Kidney capillary endothelial cell (primary cell): ENCODE results near the gene PROKR2.

Experiments
- DNase-seq: peaks from one replicate; pipeline ENCODE4 v3.0.0-alpha.2; 2018; ENCODE audit warnings: low spot score

Gene PROKR2

DNA sequence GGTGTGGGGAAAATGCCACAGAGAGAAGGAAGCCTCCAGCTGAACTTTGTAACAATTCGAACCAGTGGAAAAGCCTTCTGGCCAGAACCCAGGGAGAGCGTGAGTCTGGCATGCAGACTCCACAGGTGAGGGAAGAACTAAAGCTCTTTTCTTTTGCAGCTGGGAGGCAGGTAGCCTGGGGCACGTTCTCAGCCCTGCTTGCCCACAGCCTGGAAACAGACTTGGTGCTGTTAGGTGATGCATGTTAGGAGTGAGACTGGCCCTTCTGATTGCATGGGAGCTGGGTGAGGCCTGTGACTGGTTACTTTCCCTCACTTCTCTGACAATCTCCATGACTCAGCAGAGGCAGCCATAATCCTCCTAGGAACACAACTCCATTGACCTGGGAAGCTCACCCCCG lies 34.2 kb downstream of the PROKR2 start:
- DNase-seq = no peak

DNA sequence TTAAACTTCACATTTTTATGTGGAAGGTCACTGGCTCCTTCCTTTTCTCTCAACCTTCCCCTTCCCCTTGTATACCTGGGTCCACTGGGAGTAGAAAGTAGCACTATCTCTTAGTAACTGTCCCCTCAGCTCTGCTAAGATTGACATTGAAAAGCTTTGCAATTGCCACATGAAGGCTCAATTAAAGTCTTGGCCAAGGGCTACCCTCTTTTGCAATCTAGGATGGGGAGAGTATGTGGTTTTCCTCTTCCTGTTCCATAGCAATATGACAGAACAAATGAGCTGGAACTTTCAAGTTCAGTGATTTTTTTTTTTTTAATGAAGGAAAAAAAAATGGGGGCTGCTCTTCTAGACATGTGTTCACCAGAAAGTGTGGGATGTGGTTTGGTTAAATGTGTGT lies 37.1 kb downstream of the PROKR2 start:
- no peak for DNase-seq

DNA sequence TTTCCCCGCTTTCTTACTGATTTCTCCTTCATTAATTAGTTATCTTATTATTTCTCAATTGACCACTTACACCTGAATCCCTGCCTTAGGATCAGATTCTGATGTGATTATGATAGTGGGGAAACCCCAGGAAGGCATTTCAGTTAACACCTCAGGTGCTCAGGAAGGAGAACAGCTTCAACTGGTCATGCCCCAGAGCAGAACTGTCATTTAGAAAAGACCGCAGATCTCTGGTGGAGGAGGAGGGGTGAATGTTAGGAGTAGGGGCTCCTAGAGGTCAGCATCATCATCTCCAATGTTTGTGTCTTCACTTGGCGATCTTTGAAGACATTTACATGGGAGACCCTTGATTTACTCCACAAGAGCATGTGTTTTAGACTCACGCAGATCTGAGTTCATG lies 44.5 kb downstream of the PROKR2 start:
- no peak for DNase-seq

DNA sequence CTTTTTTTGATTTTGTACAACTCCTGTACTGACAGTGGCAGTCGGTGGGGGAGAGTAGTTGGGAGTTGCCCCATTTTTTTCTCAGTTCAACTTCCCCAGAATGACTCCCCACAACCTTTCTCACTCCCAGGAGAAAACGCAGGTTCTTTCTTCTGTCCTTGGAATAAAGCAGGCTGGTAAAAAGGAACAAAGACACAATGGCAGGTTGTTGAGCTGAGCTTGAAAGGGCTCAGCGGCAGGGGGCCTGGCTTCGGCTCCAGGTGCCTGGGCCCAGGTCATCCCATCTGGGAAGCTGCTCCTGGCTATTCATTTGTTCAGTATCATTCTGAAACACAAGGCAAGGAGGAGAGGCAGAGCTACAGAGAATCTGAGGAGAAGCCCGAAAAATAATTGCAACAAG lies 46.2 kb downstream of the PROKR2 start:
- no peak for DNase-seq

DNA sequence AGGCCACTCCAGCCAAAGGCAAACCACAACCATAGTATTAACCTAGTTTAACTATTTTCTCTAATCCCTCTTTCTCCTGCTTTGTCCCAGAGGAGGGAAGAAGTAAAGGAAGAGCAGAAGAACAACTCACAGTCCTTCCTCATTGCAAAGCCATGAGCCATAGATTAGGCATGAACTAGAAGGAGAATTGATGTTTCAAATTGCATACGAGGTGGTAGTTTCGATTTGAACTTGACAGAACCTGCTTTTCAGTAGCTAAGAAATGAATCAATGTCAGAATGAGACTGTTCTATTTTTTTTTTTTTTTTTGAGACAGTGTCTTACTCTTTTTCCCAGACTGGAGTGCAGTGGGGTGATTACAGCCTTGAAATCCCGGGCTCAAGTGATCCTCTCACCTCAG lies 48.3 kb downstream of the PROKR2 start:
- no peak for DNase-seq

DNA sequence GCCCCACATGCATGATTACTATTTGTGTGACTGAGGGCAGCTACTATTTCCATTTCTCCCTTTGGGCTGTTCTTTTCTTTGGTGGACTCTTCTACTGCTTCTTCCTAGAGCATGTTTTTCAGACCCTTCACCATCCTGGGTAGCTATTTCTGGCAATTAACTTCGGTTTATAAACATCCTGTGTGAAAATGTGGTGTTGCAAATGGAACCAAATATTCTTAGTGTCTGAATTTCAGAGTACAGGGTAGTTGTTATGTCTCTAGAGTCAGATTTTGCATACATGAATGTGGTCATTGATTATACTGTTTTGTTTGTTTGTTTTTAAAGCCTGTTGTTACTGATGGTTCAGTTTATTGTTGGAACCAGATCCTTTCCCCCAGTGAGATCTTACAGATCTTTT lies 49.7 kb downstream of the PROKR2 start:
- DNase-seq = no peak
